ENCODE results near the gene TMEM217.

TMEM217 gene

DNA sequence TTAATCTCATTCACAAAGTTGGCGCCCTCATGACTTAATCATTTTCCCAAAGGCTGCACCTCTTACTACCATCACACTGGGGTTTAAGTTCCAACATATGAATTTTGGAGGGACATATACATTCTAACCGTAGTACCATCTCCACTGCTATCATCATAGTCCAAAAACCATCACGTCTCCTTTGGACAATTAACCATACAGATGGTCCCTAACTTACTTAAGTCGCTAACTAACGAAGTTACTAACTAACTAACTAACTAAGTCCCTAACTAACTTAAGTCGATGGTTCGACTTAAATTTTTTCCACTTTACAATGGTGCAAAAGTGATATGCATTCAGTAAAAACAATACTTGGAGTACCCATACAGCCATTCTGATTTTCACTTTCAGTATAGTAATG, 24.4 kb downstream of the TMEM217 start:
- no peak for DNase-seq
- H3K27me3 ChIP-seq = no peaks in the 10 kb centered on the region
- H3K4me1 ChIP-seq = peaks cover 0 to 9% (median 0%) of the 10 kb centered on the region in 4 donors
- TF ChIP-seq, protein P1, sequence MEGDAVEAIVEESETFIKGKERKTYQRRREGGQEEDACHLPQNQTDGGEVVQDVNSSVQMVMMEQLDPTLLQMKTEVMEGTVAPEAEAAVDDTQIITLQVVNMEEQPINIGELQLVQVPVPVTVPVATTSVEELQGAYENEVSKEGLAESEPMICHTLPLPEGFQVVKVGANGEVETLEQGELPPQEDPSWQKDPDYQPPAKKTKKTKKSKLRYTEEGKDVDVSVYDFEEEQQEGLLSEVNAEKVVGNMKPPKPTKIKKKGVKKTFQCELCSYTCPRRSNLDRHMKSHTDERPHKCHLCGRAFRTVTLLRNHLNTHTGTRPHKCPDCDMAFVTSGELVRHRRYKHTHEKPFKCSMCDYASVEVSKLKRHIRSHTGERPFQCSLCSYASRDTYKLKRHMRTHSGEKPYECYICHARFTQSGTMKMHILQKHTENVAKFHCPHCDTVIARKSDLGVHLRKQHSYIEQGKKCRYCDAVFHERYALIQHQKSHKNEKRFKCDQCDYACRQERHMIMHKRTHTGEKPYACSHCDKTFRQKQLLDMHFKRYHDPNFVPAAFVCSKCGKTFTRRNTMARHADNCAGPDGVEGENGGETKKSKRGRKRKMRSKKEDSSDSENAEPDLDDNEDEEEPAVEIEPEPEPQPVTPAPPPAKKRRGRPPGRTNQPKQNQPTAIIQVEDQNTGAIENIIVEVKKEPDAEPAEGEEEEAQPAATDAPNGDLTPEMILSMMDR (IDR thresholded peaks at IDR 0.05) = no peak
- H3K36me3 ChIP-seq = no peaks in the 10 kb centered on the region
- no peak overlapping the region for H3K27ac ChIP-seq
- H3K4me3 ChIP-seq = no peak overlapping the region
- no peaks in the 10 kb centered on the region for H3K9me3 ChIP-seq
- intact Hi-C loops (cut with DNase I; ENCODE audit: low total_unique reads) = no loop called here

DNA sequence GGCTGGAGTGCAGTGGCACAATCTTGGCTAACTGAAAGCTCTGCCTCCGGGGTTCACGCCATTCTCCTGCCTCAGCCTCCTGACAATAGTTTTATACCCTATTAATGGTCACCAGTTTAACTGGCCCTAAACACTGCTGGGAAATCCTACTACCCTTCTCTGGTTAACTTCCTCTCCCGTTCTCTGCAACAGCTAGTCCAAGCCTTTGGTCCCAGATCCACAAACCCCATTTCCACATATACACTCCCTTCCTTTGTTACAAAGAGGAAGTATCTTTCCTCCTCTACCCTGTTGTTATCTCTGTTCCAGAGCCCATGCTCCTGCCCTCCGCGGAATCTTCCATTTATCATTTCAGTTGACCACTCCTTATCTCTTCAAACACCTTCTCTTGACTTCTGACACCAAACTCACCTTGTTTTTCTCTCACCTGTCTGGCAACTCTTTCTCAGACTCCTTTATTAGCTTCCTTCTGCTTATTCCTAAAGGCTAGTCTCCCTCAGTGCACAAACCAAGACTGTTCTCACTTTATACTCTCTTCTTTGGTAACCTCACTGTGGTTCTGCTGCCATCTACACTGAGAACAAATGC, 25.4 kb downstream of the TMEM217 start:
- intact Hi-C loops (cut with DNase I; ENCODE audit: low total_unique reads) = no loop called here
- no peaks in the 10 kb centered on the region for H3K9me3 ChIP-seq
- no peaks in the 10 kb centered on the region for H3K36me3 ChIP-seq
- H3K27me3 ChIP-seq = no peaks in the 10 kb centered on the region
- TF ChIP-seq, protein P1 (IDR thresholded peaks at IDR 0.05) = no peak
- H3K4me1 ChIP-seq = no peaks in the 10 kb centered on the region
- no peak for DNase-seq
- H3K27ac ChIP-seq = no peak overlapping the region
- no peak overlapping the region for H3K4me3 ChIP-seq

DNA sequence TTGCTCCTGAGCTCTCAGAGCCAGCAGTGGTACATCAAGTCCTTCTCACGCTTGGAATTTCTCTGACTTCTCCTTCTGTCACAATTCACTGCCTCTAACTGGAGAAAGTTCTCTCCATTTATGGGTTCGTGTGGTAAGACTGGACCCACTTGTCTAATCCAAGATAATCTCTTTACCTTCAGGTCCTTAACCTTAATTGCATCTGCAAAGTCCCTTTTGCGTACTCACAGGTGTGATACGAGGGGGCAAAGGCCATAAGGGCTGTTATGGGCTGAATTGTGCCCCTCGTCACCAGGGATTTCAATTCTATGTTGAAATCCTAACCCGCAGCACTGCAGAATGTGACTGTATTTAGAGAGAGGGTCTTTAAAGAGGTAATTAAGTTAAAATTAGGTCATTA, 27.8 kb downstream of the TMEM217 start:
- DNase-seq = no peak
- no peaks in the 10 kb centered on the region for H3K9me3 ChIP-seq
- TF ChIP-seq, protein P1 (IDR thresholded peaks at IDR 0.05) = no peak
- H3K27ac ChIP-seq = no peak overlapping the region
- no peaks in the 10 kb centered on the region for H3K36me3 ChIP-seq
- intact Hi-C loops (cut with DNase I; ENCODE audit: low total_unique reads) = no loop called here
- H3K4me3 ChIP-seq = no peak overlapping the region
- H3K27me3 ChIP-seq = no peaks in the 10 kb centered on the region
- H3K4me1 ChIP-seq = no peaks in the 10 kb centered on the region

DNA sequence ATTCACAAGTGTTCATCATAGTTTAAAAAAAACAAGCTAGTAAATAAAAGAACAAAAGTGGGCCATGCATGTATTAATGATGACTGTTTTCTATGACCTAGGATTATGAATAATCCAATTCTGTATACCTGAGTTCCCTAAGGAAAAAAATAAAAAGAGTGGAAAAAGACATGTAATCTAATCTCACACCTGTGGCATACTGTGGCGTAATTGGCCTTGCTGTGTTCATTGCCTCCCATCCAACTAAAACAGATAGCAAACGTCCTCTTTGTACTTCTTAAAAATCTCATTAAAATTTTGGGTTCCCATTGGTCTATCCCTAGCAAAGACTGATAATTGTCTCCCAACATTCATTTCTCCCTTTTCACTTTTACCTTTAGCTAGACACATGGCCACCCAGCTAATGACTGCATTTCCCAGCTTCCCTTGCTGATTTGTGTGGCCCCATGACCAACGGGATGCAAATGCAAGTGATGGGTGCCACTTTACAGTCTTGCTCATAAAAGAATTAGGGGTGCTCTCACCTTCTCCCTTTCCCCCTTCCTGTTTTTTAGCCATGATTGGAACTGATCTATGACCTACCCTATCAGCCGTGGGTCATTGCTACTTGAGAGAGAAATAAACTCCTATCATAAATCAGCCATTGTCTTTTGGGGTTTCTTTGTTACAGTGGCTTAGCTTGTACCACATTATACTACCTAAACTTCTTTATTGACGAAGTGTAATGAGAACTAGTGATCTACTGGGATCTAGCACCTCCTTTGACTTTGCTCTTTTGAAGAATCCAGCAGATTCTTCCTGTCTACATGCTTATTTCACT, 32.4 kb downstream of the TMEM217 start:
- intact Hi-C loops (cut with DNase I; ENCODE audit: low total_unique reads) = no loop called here
- Histone ChIP-seq H3K36me3 (no peaks in the 10 kb centered on the region), H3K4me1 (peaks cover 0 to 8% (median 5%) of the 10 kb centered on the region in 4 donors), H3K9me3 (no peaks in the 10 kb centered on the region), H3K4me3 (no peak overlapping the region), H3K27ac (no peak overlapping the region), H3K27me3 (no peaks in the 10 kb centered on the region)
- TF ChIP-seq, protein P1 (IDR thresholded peaks at IDR 0.05) = no peak
- DNase-seq = no peak

DNA sequence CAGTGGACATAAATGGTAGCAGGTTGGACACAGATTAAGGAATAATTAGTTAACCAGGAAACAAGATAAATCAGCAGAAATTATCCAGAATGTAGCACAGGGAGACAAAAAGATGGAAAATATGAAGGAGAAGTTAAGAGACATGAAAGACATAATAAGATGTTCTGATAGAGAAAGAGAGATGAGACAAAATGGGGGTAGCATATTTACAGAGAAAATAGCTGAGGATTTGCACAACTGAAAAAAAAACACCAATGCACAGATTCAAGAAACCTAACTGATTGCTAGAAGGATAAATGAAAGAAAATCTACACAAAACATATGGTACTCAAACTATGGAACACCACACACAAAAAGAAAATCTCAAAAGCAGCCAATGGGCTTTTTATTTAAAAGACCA, 35.0 kb downstream of the TMEM217 start:
- H3K27me3 ChIP-seq = no peaks in the 10 kb centered on the region
- DNase-seq = no peak
- peak overlapping the region; percentile 58 to 68 for H3K4me3 ChIP-seq
- H3K9me3 ChIP-seq = no peaks in the 10 kb centered on the region
- intact Hi-C loops (cut with DNase I; ENCODE audit: low total_unique reads) = no loop called here
- H3K27ac ChIP-seq = peak overlapping the region in 1 of 2 donors; percentile 33
- H3K36me3 ChIP-seq = no peaks in the 10 kb centered on the region
- peaks cover 0 to 8% (median 5%) of the 10 kb centered on the region in 4 donors for H3K4me1 ChIP-seq
- TF ChIP-seq, protein P1 (IDR thresholded peaks at IDR 0.05) = no peak

Measured in tibial artery (tissue), 4 donors.